BE2C (cell line): ENCODE measurements around the gene PAX2.

Experiments used
- DNase-seq: peaks from one replicate; pipeline ENCODE4 v3.0.0-alpha.2; 2020
- H3K27me3 ChIP-seq: fragments of 250-450 bp; sonication (Bioruptor Pico); 2 replicates; pipeline ENCODE4 v1.5.1; 2020; ENCODE audit warnings: mild to moderate bottlenecking
- H3K36me3 ChIP-seq: fragments of 250-450 bp; sonication (Bioruptor Pico); 2 replicates; pipeline ENCODE4 v1.5.1; 2020; ENCODE audit warnings: mild to moderate bottlenecking
- H3K4me1 ChIP-seq: fragments of 250-450 bp; sonication (Bioruptor Pico); 2 replicates; pipeline ENCODE4 v1.5.1; 2020
- H3K4me3 ChIP-seq: 2 replicates; pipeline ENCODE4 v1.5.1; 2011; ENCODE audit warnings: low read depth, low read length
- H3K9me3 ChIP-seq: fragments of 250-450 bp; sonication (Bioruptor Pico); 2 replicates; pipeline ENCODE4 v1.5.1; 2020
- CTCF ChIP-seq: IDR thresholded peaks from 2 replicates; pipeline ENCODE4 v1.5.1; 2012; ENCODE audit warnings: mild to moderate bottlenecking, low read depth, low read length

The PAX2 gene

GRCh38 chr10:100779329-100779728 is 33.9 kb downstream of the PAX2 start:
- Histone ChIP-seq H3K4me1 (peaks cover 3% of the 10 kb centered on the region; the same call in 1 of the 2 replicates), H3K27me3 (no peaks in the 10 kb centered on the region), H3K36me3 (no peaks in the 10 kb centered on the region), H3K9me3 (no peaks in the 10 kb centered on the region), H3K4me3 (no peak overlapping the region)
- TF ChIP-seq CTCF: no peak
- DNase-seq: no peak

GRCh38 chr10:100780324-100780723 is 34.9 kb downstream of the PAX2 start:
- Histone ChIP-seq H3K36me3 (no peaks in the 10 kb centered on the region), H3K27me3 (no peaks in the 10 kb centered on the region), H3K9me3 (no peaks in the 10 kb centered on the region), H3K4me1 (no peaks in the 10 kb centered on the region), H3K4me3 (no peak overlapping the region)
- no peak for DNase-seq
- no peak for TF ChIP-seq CTCF

- Histone ChIP-seq H3K4me1 (no peaks in the 10 kb centered on the region), H3K36me3 (no peaks in the 10 kb centered on the region), H3K9me3 (no peaks in the 10 kb centered on the region), H3K4me3 (no peak overlapping the region), H3K27me3 (no peaks in the 10 kb centered on the region)
- no peak for DNase-seq
- no peak for TF ChIP-seq CTCF
These were observed 35.8 kb downstream of the PAX2 start for GRCh38 chr10:100781145-100781665.

GRCh38 chr10:100782461-100783244 is 37.3 kb downstream of the PAX2 start:
- TF ChIP-seq CTCF: no peak
- H3K36me3 ChIP-seq: no peaks in the 10 kb centered on the region
- no peak overlapping the region for H3K4me3 ChIP-seq
- no peak for DNase-seq
- no peaks in the 10 kb centered on the region for H3K27me3 ChIP-seq
- H3K4me1 ChIP-seq: no peaks in the 10 kb centered on the region
- H3K9me3 ChIP-seq: no peaks in the 10 kb centered on the region

- DNase-seq: no peak
- TF ChIP-seq CTCF: no peak
- no peaks in the 10 kb centered on the region for H3K36me3 ChIP-seq
- H3K4me3 ChIP-seq: no peak overlapping the region
- peaks cover 3% of the 10 kb centered on the region for H3K4me1 ChIP-seq
- H3K9me3 ChIP-seq: no peaks in the 10 kb centered on the region
- no peaks in the 10 kb centered on the region for H3K27me3 ChIP-seq
These were observed 38.7 kb downstream of the PAX2 start for GRCh38 chr10:100784126-100784525.

- Histone ChIP-seq H3K4me3 (no peak overlapping the region), H3K4me1 (peaks cover 3% of the 10 kb centered on the region), H3K27me3 (no peaks in the 10 kb centered on the region), H3K36me3 (no peaks in the 10 kb centered on the region), H3K9me3 (no peaks in the 10 kb centered on the region)
- DNase-seq: no peak
- no peak for TF ChIP-seq CTCF
These were observed 41.2 kb downstream of the PAX2 start for GRCh38 chr10:100786591-100786990.
